GOT3 (cell line): ENCODE results near the gene KIAA1958.
A peak's percentile ranks its signal among the peaks of the same experiment; 100 is the strongest.
"Not testable (repeated sequence)": the region's sequence is repeated elsewhere in the genome, so short reads cannot be mapped to it uniquely, and the experiment has no call there.

Experiments used
- DNase-seq: peaks from one replicate; lab custom pipeline; 2025; ENCODE audit warnings: mixed read lengths; lab: John Stamatoyannopoulos, UW

Gene KIAA1958

DNA sequence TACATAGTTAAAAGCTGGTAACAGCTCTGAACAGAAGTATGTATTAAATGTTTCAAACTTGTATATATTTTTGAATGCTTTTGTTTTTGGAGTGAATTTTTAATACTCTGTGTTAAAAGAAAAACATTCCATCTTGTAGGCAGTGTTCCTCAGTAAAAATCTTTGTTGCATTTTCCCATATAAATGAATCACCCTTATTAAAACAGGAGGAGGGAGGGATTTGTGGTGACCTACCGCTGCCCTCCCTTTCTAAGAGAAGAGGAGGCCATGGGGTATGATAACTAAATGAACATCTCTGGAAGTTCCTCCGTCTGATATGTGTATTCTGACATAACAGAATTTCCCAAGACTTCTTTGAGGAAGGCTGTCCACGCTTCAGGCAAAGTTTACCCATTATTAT is 177.9 kb downstream of the KIAA1958 start:
- no peak for DNase-seq

DNA sequence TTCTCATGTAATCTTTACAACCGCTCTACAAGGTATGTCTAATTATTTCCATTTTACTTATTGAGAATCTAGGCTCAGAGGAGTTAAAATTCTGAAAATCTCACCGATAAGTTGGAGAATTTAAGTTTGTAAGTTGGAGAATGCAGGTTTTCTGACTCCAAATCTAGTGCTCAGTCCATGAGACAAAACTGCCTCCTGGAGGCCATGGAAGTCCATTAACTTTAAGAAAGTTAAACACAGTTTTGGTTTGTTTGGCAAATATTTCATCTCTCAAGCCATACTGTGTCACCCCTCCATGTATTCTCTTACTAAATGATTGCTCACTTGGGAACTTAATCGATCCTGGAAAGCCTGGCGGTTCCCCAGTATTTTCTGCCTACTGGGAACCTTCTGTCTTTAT is 178.7 kb downstream of the KIAA1958 start:
- DNase-seq, result no peak

DNA sequence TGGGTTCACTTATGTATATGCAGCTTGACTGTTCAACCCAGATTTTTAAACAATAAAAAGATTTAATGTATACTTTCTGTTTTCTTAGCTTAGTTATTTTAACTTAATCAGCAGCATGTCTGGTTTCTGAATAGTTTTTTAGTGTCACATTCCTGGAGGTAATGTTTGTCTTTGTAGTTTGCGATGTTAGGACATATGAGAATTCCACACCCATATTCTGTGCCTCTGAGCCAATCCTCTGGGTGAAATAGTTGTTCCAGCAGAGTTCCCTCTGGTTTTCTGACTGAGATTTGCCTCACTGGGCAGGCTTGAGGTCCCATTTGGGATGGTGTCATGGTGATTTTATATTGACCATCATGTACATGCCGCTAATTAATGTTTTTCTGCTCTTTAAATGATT is 182.7 kb downstream of the KIAA1958 start:
- DNase-seq, result no peak

DNA sequence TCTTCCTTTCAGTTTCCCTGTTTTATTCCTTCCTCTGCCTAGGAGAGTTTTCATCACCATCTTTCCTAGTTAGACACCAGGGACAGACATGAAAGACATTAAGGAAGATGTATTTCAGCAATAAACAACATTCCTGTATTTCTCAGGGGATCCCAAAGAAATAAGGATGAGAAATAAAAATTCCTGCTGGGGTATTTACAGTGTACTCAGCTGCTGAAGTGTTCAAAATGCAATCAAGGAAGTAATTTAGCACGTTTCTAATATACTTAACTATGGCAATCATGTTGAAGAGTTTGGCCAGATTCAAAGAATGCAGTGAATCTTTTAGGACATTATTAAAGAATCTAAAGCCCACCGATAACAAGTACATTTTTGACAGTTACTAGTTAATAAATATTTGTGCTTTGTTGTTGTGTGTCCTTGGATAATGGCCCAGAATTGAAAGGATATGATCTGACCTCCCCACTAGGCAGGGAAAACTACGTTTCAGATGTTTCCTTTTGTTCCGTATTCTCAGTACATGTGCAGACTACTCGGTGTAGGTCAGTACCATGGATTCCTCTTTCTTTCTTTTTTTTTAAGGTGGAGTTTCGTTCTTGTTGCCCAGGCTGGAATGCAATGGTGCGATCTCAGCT is 184.5 kb downstream of the KIAA1958 start:
- DNase-seq, result no peak

DNA sequence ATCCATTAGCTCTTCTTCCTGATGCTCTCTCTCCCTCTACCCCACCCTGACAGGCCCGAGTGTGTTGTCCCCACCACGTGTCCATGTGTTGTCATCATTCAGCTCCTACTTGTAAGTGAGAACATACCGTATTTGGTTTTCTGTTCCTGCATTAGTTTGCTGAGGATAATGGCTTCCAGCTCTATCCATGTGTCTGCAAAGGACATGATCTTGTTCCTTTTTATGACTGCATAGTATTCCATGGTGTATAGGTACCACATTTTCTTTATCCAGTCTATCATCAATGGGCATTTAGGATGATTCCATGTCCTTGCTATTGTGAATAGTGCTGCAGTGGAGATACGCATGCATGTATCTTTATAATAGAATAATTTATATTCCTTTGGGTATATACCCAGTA is 186.6 kb downstream of the KIAA1958 start:
- DNase-seq, result not testable (repeated sequence)

DNA sequence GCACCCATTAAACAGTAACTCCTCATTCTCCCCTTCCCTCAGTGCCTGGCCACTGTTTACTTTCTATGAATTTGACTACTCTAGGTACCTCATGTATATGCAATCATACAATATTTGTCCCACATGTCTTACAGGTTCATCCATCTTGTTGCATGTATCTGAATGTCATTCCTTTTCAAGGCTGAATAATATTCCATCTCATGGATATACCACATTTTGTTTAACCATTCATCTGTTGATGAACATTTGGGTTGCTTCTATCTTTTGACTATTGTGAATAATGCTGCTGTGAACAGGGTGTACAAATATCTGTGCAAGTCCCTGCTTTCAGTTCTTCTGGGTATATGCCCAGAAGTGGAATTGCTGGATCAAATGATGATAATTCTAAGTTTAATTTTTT is 190.4 kb downstream of the KIAA1958 start:
- DNase-seq, result no peak

DNA sequence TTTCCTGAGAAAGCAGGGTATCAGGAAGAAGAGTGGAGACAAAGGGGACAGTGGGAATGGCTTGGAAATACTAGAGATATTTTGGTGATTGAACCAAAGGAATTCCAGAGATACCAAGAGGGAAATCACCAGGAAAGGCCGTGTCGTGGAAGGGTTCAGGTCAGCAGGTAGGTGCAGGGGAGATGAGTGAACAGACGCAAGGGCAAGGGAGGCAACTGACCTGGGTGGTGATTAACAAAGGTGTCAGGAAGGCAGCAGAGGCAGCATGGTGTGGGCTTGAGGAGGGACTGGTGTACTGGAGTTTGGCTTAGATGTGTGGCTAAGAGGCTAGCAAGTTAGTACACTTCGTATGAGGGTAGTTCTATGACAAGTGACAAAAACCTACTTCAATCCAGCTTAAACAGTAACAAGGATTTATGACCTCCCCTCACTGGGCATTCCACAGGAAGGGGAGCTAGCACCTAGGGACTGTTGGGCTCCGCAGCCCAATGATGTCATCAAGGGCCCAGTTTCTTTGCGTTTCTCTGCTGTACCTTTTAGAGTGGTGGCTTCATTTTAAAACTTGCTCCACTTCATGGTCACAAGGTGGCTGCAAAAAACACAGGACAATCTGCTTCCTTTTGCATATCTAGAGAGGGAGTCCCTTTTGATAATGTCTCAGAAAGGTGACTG is 194.2 kb downstream of the KIAA1958 start:
- DNase-seq, result no peak

DNA sequence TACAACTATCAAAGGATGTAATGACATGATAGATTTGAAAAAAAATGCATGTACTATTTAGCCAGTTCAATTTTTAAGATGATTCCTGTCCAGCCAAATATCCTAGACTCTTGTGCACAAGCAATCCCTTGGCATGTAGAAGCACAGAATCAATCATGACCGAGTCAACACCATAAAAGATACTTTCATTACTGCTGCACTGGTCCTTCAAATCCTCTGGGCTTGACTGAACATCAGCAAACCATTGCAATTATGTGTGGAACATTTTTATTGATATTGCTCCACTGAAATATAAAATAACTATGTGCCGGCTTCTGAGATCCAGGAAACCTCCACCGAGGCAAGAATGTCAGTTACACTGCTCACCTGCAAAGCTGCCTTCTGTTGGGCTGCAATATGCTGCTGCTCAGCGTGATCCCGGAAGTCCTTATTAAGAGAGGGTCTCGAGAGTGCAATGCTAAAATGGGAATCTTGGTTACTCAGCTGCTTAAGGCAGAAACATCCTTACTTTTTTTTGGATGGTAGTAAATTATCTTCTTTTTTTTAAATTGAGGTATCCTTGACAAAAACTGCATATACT is 202.6 kb downstream of the KIAA1958 start:
- no peak for DNase-seq

DNA sequence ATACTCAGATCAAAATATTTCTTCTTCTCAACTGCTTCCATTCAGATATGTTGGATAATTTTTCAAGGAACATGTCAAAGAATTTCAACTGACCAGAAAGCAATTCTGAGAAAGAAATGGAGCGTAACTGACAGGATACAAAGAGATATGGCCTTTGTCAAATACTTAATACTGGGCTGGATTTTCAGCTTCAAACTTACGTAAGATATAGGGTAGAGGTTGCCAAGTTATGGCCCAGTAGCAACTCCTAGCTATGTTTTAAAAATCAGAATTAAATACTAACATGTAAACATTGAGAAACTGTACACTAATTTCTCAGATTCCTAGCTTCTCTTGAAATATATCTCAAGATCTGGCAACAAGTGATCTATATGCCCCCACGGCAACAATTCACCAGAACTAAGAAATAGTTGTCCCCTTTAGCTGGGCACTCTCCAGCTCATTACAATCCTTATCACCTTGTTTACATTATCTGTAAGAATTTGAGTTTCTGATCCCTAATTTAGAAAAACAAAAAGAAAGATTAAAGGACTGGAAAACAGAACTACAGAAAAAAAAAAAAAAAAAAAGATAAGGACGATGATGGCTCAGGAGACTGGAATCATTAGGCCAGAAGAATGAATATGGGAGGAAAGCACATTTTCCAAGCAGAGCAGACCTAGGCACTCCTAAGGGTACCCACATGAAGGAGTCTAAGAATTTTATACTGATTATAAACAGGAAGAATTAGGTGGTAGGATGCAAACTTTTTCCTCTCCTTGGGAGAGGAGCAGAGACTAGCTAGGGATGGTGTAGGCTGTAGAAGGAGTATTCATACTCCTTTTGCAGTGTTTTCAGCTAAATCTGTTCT is 208.3 kb downstream of the KIAA1958 start:
- DNase-seq, result no peak

DNA sequence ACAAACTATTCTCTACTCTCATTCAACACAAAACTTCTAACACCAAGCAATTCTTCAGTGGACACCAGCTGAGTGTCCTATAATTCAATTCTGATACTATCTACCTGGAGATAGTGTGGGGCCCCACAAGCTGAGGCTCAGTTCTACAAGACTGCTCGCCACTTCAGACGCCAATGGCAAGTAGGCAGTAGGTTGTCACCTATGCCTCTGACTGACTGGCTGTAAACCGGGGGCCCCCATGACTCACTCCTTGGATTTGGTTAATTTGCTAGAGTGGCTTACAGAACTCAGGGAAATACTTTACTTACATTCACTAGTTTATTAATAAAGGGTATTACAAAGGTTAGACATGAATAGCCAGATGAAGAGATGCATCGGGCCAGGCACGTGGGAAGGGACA is 209.8 kb downstream of the KIAA1958 start:
- no peak for DNase-seq

DNA sequence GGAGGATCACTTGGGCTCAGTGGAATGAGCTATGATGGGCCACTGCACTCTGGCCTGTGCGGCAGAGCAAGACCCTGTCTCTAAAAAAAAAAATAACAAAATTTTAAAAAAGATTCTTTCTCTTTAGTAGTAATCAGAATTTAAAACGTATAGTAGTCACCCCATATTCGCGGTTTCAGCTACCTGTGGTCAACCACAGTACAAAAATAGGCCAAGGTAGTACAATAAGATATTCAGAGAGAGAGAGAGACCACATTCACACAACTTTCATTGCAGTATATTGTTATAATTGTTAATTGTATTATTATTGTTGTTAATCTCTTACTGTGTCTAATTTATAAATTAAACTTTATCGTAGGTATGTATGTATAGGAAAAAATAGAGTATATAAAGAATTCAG is 212.6 kb downstream of the KIAA1958 start:
- no peak for DNase-seq

DNA sequence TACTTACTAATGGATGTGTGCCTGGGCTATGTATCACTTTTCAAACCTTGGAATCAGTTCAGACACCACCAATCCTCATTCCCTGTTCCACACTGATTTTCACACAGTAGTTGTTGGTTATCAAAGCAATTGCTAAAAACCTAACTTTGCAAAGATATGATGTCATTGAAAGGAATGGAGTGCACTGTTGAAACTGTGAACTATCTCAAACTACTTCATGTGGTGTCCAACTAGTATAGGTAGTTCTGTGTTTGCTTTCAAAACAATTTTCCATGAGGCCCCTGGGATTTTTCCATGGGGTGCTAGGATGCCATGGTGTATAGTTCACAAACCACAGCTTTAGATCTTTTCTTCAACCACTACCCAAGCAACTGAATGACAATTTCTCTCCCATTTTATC is 213.5 kb downstream of the KIAA1958 start:
- no peak for DNase-seq

DNA sequence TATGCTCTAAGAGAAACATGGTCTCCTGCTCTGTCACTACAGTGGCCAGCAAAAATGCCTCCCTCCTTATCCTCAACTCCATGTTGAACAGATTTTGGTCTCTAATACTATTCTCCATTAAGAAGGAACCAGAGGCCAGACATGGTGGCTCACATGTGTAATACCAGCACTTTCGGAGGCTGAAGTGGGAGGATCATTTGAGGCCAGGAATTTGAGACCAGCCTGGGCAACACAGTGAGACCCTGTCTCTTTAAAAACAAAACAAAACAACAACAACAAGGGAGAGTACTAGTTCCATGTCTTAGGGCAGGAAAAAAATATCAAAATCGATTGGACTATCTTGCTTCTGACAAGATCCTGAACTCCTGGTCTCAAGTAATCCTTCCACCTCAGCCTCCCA is 216.7 kb downstream of the KIAA1958 start:
- no peak for DNase-seq

DNA sequence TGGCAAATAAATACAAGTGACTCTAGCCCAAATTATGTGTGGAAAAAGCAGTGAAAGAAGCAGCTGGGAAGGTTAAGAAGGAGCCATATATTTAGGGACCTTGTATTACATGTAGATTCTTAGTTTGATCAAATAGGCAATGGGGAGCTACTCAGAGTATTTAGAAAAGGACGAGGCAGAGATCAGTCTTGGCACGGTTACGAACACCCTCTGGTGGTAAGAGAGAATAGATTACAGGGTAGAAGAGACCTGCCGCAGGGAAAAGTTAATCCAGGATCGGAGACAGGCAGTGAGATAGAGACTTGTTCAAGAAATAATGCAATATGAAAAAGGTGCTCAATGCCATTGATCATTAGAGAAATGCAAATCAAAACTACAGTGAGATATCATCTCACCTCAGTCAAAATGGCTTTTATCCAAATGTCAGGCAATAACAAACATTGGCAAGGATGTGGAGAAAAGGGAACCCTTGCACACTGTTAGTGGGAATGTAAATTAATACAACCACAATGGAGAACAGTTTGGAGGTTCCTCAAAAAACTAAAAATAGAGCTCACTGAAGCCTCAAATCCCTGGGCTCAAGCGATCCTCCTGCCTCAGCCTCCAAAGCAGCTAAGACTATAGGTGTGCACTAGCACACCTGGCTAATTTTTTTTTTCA is 219.3 kb downstream of the KIAA1958 start:
- DNase-seq, result no peak

DNA sequence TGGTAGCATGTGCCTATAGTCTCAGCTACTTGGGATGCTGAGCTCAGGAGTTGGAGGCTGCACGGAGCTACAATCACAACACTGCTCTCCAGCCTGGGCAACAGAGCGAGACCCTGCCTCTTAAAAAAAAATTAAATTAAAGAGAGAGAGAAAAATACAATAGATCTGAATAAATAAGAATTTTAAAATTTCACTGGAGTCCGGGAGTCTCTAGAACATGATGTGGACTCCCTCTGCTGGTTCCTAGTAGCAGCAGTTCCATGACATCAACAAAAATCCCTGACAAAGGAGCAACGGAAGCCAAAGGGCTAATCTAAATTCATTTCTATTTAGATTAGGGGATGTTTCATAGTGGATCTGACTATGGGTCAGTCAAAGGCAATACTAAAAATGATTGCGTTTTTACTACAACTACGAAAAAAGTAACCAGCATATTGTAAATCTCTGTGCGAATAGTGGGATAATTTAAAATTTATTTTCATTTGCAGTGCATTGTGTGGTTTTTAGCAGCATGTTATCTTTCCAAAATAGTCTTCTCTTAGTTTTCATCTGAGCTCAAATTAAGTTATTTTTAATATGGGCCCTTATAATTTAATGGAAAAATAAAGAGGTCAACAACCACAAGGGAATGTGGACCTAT is 224.5 kb downstream of the KIAA1958 start:
- no peak for DNase-seq

DNA sequence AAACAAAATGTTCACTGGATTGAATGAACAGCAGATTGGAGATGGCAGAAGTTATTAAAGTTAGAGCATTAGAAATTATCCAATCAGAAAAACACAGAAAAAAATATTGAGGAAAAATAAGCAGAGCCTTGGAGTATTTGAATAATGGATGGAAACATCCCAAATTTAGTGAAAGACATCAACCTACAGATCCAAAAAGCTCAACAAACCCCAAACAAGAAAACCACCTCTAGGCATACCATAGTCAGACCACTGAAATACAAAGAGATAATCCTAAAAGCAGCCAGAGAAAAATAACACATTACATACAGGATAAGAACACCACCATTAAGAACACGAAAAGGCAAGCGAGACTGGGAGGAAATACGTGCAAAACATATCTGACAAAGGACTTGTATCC is 226.1 kb downstream of the KIAA1958 start:
- no peak for DNase-seq

DNA sequence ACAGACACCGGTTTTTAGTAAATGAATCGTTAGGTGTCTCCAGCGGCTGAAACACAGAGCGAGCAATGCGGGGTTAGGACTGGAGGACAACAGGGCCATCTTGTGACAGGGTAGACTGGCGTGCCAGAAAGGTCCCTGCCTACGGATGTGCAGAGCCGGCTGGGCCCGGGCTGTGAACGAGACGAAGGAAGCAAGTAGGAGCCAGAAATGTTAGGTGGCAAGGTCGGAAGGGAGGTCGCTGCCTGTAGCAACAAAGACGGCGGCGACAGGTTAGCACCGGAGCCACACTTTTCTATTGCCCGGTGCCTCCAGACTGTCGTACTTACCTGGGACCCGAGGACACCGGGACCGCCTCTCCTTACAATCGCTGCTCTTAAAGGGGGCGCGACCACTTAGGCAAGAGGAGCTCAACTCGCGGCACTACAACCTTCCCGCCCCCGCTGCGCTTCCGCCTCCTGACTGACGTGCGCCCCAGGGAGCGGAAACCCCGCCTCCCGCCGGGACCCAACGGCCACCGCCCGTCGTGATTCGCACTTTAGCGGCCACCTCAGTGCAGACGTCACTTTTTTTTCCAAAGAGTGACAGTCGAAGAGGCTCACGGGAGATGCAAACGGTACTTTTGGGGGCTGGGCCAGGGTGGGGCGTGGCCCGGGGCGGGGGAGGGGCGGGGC is 231.2 kb downstream of the KIAA1958 start, which contains the start of gene INIP:
Gene INIP, minus strand, starts transcription at position 457 of the 671 bp plus-strand sequence. CDS start 1,632 bp downstream, outside the sequence.
- DNase-seq, result peak; percentile 62
